Measurements from ENCODE around the gene TRPM5.

- TF ChIP-seq POLR2A (IDR thresholded peaks at IDR 0.05) = no peak
- TF ChIP-seq CTCF (IDR thresholded peaks at IDR 0.05) = no peak
Observed at GRCh38 chr11:2444821-2445745, 769 bp upstream of the TRPM5 start, which contains the start of gene KCNQ1.
